HL-60 (cell line): Measurements from ENCODE around the gene FDX2.

ENCODE experiments used
- GABPA ChIP-seq: IDR thresholded peaks from 2 replicates; pipeline ENCODE4 v1.6.1; 2012; ENCODE audit warnings: low read depth
- POLR2AphosphoS5 ChIP-seq: IDR thresholded peaks from 2 replicates; pipeline ENCODE4 v1.6.1; 2012; ENCODE audit warnings: low read depth
- SPI1 ChIP-seq: IDR thresholded peaks from 2 replicates; pipeline ENCODE4 v1.6.1; 2012; ENCODE audit warnings: low read depth, mild to moderate bottlenecking, borderline replicate concordance
- TF ChIP-seq, protein P1 (sequence below): IDR thresholded peaks from one replicate; pipeline ENCODE4 v1.5.1; 2011; ENCODE audit warnings: low read length, control low read depth, inconsistent platforms; ENCODE audit not compliant: insufficient read depth
- TF ChIP-seq, protein P2 (sequence below): IDR thresholded peaks from 2 replicates; pipeline ENCODE4 v1.6.1; 2012; ENCODE audit warnings: low read depth; ENCODE audit not compliant: insufficient replicate concordance

DNA sequence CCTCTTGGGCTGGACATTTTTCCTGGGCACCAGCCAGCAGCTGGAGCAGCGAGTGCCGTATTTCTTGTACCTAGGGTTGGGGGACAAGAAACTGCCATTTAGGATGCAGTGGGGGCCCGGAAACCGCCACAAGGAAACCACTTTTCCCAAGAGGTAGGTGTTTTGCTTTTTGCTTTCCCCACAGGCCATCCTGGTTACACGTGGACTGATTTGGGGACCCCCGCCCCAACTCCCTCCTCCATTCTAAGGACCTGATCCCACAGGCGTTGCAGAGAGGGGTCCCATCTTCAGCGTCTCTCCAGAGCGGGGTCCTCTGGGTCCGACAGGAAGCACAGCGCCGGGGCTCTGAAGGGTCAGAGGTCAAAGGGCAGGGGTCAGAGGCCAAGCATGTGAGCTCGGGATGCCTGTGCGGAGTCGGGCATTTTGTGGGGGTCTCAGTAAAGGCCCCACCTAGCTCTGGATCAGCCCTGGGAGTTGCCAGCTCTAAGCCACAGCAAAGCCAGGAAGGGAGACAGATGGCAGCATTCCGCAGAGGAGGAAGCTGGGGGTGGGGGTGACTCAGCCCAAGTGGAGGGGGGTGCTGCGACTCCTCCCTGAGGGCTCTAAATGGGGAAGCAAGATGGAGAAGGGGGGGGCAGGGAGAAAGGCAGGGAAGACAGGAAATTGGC is 10.5 kb downstream of the FDX2 start:
- TF ChIP-seq, protein P1, sequence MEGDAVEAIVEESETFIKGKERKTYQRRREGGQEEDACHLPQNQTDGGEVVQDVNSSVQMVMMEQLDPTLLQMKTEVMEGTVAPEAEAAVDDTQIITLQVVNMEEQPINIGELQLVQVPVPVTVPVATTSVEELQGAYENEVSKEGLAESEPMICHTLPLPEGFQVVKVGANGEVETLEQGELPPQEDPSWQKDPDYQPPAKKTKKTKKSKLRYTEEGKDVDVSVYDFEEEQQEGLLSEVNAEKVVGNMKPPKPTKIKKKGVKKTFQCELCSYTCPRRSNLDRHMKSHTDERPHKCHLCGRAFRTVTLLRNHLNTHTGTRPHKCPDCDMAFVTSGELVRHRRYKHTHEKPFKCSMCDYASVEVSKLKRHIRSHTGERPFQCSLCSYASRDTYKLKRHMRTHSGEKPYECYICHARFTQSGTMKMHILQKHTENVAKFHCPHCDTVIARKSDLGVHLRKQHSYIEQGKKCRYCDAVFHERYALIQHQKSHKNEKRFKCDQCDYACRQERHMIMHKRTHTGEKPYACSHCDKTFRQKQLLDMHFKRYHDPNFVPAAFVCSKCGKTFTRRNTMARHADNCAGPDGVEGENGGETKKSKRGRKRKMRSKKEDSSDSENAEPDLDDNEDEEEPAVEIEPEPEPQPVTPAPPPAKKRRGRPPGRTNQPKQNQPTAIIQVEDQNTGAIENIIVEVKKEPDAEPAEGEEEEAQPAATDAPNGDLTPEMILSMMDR, result no peak
- TF ChIP-seq SPI1 (peak; percentile 27; the same call in 1 of the 2 replicates), POLR2AphosphoS5 (peak; percentile 37; the same call in 1 of the 2 replicates), GABPA (no peak)
- TF ChIP-seq, protein P2, sequence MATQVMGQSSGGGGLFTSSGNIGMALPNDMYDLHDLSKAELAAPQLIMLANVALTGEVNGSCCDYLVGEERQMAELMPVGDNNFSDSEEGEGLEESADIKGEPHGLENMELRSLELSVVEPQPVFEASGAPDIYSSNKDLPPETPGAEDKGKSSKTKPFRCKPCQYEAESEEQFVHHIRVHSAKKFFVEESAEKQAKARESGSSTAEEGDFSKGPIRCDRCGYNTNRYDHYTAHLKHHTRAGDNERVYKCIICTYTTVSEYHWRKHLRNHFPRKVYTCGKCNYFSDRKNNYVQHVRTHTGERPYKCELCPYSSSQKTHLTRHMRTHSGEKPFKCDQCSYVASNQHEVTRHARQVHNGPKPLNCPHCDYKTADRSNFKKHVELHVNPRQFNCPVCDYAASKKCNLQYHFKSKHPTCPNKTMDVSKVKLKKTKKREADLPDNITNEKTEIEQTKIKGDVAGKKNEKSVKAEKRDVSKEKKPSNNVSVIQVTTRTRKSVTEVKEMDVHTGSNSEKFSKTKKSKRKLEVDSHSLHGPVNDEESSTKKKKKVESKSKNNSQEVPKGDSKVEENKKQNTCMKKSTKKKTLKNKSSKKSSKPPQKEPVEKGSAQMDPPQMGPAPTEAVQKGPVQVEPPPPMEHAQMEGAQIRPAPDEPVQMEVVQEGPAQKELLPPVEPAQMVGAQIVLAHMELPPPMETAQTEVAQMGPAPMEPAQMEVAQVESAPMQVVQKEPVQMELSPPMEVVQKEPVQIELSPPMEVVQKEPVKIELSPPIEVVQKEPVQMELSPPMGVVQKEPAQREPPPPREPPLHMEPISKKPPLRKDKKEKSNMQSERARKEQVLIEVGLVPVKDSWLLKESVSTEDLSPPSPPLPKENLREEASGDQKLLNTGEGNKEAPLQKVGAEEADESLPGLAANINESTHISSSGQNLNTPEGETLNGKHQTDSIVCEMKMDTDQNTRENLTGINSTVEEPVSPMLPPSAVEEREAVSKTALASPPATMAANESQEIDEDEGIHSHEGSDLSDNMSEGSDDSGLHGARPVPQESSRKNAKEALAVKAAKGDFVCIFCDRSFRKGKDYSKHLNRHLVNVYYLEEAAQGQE, result no peak
